ENCODE results near the gene LONRF2. TPM values are rescaled to one million over a fixed set of nuclear protein-coding genes. Genes with fewer than 3 reads are reported as not detected.
"Not testable (repeated sequence)": the region's sequence is repeated elsewhere in the genome, so short reads cannot be mapped to it uniquely, and the experiment has no call there.

LONRF2 gene
- total RNA-seq, 4 donors from 2014 or later: 1.3 to 2.5 (median 2.0) TPM

- Histone ChIP-seq H3K4me1 (no peaks in the 10 kb centered on the region), H3K27ac (no peak overlapping the region), H3K27me3 (peaks cover 3% of the 10 kb centered on the region), H3K4me3 (no peak overlapping the region), H3K36me3 (no peaks in the 10 kb centered on the region), H3K9me3 (no peaks in the 10 kb centered on the region)
- 84% methylated on average over 7 of the region's 7 CpGs for WGBS
- TF ChIP-seq POLR2A (IDR thresholded peaks at IDR 0.05) (no peak), CTCF (IDR thresholded peaks at IDR 0.05) (no peak), EP300 (IDR thresholded peaks at IDR 0.05) (no peak)
- no peak for DNase-seq (ENCODE audit: low spot score in 2 of 2)
These were observed 30.2 kb upstream of the LONRF2 start for GRCh38 chr2:100352521-100352920.

GRCh38 chr2:100350661-100351185, 28.4 kb upstream of the LONRF2 start:
- no peaks in the 10 kb centered on the region for H3K36me3 ChIP-seq
- H3K4me3 ChIP-seq: no peak overlapping the region
- no peaks in the 10 kb centered on the region for H3K4me1 ChIP-seq
- H3K27me3 ChIP-seq: peaks cover 3% of the 10 kb centered on the region
- no peaks in the 10 kb centered on the region for H3K9me3 ChIP-seq
- WGBS: 66% methylated on average over 13 of the region's 13 CpGs
- no peak overlapping the region for H3K27ac ChIP-seq
- DNase-seq (ENCODE audit: low spot score in 2 of 2): no peak
- TF ChIP-seq EP300 (IDR thresholded peaks at IDR 0.05) (no peak), POLR2AphosphoS5 (IDR thresholded peaks at IDR 0.05) (no peak), CTCF (IDR thresholded peaks at IDR 0.05) (no peak), POLR2A (IDR thresholded peaks at IDR 0.05) (no peak)

- not testable (repeated sequence) for H3K36me3 ChIP-seq; H3K4me1 ChIP-seq; H3K27ac ChIP-seq; DNase-seq (ENCODE audit: low spot score in 2 of 2); H3K4me3 ChIP-seq; H3K27me3 ChIP-seq; H3K9me3 ChIP-seq
- 25% methylated on average over 1 of the region's 1 CpG for WGBS
These were observed 22.8 kb upstream of the LONRF2 start for GRCh38 chr2:100345144-100345543.

- 90% methylated on average over 4 of the region's 4 CpGs for WGBS
- H3K4me1 ChIP-seq: no peaks in the 10 kb centered on the region
These were observed 22.1 kb upstream of the LONRF2 start for GRCh38 chr2:100344433-100344832.

GRCh38 chr2:100342466-100342865, 20.2 kb upstream of the LONRF2 start:
- 89% methylated on average over 2 of the region's 2 CpGs for WGBS
- not testable (repeated sequence) for H3K36me3 ChIP-seq; H3K4me1 ChIP-seq; H3K27ac ChIP-seq; DNase-seq (ENCODE audit: low spot score in 2 of 2); H3K4me3 ChIP-seq; H3K9me3 ChIP-seq
- H3K27me3 ChIP-seq: peaks cover 16% of the 10 kb centered on the region

More at GRCh38 chr2:100344433-100344832, 22.1 kb upstream of the LONRF2 start:
- Histone ChIP-seq H3K9me3 (no peaks in the 10 kb centered on the region), H3K4me3 (no peak overlapping the region), H3K36me3 (no peaks in the 10 kb centered on the region), H3K27me3 (peaks cover 16% of the 10 kb centered on the region), H3K27ac (no peak overlapping the region)
- no peak for DNase-seq (ENCODE audit: low spot score in 2 of 2)
- TF ChIP-seq POLR2AphosphoS5 (IDR thresholded peaks at IDR 0.05): no peak
- no peak for TF ChIP-seq CTCF (IDR thresholded peaks at IDR 0.05)
- TF ChIP-seq EP300 (IDR thresholded peaks at IDR 0.05): no peak
- no peak for TF ChIP-seq POLR2A (IDR thresholded peaks at IDR 0.05)

GRCh38 chr2:100339823-100340222, 17.5 kb upstream of the LONRF2 start:
- peaks cover 16% of the 10 kb centered on the region for H3K27me3 ChIP-seq
- H3K27ac ChIP-seq: no peak overlapping the region
- TF ChIP-seq POLR2A (IDR thresholded peaks at IDR 0.05) (no peak), EP300 (IDR thresholded peaks at IDR 0.05) (no peak), CTCF (IDR thresholded peaks at IDR 0.05) (no peak), POLR2AphosphoS5 (IDR thresholded peaks at IDR 0.05) (no peak)
- H3K36me3 ChIP-seq: no peaks in the 10 kb centered on the region
- 52% methylated on average over 5 of the region's 5 CpGs for WGBS
- no peak overlapping the region for H3K4me3 ChIP-seq
- no peaks in the 10 kb centered on the region for H3K9me3 ChIP-seq
- no peak for DNase-seq (ENCODE audit: low spot score in 2 of 2)
- no peaks in the 10 kb centered on the region for H3K4me1 ChIP-seq
